Measurements from ENCODE around the gene MFSD12. TPM values are rescaled to one million over a fixed set of nuclear protein-coding genes. Genes with fewer than 3 reads are reported as not detected.
"Not testable (repeated sequence)": the region's sequence is repeated elsewhere in the genome, so short reads cannot be mapped to it uniquely, and the experiment has no call there.

The MFSD12 gene
- total RNA-seq, 1 donor from 2014 or later, result 25.7 TPM

GRCh38 chr19:3536429-3537100 is 20.8 kb downstream of the MFSD12 start:
- peak; percentile 65 for ATAC-seq

DNA sequence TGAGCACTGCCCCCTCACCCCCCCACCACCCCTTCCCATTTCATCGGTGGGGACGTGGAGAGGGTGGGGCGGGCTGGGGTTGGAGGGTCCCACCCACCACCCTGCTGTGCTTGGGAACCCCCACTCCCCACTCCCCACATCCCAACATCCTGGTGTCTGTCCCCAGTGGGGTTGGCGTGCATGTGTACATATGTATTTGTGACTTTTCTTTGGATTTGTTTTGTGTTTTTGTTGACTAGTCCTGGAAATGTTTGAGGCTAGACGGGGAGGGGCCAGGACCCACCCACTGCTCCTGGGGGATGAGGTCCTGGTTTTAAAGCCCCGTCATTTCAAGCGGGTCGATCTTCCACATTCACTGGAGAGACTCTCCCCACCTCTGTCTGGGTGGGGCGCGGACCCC is 21.4 kb downstream of the MFSD12 start:
- no peak for ATAC-seq

DNA sequence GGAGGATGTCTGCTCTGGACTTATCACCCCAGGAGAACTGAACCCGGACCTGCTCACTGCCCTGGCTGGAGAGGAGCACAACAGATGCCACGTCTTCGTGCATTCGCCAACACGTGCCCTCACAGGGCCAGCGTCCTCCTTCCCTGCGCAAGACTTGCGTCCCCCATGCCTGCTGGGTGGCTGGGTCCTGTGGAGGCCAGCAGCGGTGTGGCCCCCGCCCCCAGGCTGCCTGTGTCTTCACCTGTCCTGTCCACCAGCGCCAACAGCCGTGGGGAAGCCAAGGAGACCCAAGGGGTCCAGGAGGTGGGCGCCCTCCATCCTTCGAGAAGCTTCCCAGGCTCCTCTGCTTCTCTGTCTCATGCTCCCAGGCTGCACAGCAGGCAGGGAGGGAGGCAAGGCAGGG is 21.8 kb downstream of the MFSD12 start:
- ATAC-seq, result no peak

DNA sequence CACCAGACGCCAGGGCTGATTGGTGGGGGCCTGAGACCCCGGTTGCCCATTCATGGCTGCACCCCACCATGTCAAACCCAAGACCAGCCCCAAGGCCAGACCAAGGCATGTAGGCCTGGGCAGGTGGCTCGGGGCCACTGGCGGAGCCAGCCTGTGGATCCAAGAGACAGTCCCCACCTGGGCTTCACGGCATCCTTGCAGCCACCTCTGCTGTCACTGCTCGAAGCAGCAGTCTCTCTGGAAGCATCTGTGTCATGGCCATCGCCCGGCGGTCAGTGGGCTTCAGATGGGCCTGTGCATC is 22.2 kb downstream of the MFSD12 start:
- no peak for ATAC-seq

DNA sequence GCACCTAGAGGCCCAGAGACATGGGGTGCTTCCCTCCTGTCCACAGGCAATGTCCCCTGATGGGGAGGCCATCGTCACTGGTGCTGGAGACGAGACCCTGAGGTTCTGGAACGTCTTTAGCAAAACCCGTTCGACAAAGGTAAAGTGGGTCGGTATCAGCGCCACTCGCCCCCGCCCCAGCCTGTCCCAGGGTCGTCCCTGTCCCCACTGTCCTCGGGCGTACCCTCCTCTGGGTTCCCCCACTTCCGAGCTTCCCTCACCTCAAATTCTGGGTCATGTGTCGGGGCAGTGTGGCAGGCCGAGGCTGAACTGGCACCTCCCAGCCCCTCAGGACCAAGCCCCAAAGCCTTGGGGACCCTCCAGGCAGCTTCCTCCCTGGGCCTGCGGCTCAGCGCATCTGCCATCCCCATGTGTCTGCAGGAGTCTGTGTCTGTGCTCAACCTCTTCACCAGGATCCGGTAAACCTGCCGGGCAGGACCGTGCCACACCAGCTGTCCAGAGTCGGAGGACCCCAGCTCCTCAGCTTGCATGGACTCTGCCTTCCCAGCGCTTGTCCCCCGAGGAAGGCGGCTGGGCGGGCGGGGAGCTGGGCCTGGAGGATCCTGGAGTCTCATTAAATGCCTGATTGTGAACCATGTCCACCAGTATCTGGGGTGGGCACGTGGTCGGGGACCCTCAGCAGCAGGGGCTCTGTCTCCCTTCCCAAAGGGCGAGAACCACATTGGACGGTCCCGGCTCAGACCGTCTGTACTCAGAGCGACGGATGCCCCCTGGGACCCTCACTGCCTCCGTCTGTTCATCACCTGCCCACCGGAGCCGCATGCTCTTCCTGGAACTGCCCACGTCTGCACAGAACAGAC is 22.8 kb downstream of the MFSD12 start:
- no peak for ATAC-seq

DNA sequence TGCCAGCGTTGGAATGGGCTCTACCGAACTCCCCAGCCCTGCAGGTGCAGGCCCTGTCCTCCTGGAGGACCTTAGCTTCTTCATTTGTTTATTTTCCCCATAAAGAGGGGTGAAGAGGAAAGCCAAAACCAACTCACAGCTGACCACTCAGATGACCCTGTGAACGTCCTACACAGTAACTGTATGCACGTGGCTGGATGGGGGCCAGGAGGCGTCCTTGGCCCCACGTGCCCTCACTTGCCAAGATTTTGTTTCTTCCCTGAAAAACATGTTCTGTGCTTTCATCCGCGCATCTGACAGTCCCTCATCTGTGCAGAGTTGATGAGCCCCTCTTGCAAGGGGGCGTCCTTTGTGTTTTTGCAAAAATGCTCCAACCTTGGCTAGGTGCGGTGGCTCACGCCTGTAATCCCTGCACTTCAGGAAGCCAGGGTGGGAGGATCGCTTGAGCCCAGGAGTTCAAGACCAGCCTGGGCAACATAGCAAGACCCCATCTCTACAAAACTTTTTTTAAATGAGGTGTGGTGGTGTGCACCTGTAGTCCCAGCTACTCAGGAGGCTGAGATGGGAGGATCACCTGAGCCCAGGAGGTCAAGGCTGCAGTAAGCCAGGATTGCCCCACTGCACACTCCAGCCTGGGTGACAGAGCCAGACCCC is 23.7 kb downstream of the MFSD12 start:
- no peak for ATAC-seq

GRCh38 chr19:3533033-3533432 is 24.4 kb downstream of the MFSD12 start:
- ATAC-seq, result no peak

GRCh38 chr19:3532154-3532786 is 25.1 kb downstream of the MFSD12 start:
- peak; percentile 6 for ATAC-seq

- no peak for ATAC-seq
Observed at GRCh38 chr19:3531716-3532115, 25.7 kb downstream of the MFSD12 start.

DNA sequence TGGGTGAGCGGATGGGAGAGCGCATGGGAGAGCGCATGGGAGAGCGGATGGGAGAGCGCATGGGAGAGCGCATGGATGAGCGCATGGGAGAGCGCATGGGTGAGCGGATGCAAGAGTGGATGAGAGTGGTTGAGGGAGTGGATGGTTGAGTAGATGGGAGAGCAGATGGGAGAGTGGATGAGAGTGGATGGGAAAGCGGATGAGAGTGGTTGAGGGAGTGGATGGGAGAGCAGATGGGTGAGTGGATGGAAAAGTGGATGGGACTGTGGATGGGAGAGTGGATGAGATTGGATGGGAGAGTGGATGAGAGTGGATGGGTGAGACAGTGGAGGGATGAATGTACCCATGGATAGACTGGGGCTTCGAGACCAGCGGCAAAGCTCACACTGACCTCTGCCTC is 27.0 kb downstream of the MFSD12 start:
- no peak for ATAC-seq

DNA sequence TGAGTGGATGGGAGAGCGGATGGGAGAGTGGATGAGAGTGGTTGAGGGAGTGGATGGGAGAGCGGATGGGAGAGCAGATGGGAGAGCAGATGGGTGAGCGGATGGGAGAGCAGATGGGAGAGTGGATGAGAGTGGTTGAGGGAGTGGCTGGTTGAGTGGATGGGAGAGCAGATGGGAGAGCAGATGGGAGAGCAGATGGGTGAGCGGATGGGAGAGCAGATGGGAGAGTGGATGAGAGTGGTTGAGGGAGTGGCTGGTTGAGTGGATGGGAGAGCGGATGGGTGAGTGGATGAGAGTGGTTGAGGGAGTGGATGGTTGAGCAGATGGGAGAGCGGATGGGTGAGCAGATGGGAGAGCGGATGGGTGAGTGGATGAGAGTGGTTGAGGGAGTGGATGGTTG is 28.1 kb downstream of the MFSD12 start:
- ATAC-seq, result not testable (repeated sequence)

GRCh38 chr19:3528539-3529211 is 28.7 kb downstream of the MFSD12 start:
- ATAC-seq, result no peak

DNA sequence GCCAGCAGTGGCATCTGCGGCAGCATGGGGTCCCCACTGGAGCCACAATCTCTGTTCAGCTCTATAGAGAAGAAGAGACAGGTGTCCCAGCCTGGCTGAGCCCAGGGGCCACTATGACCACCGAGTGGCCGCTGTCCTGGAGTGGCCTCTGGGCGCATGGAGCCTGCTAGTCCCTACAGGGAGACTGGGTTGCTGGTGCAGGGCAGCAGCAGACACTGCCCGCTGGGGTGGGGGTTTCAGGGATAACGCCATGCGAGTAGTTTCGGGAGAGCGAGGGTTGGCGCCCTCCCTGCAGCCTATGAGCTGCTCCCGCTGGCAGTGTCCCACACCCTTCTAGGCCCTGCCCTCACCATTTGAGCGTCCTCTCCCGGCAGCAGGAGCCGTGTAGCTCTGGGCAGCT is 29.3 kb downstream of the MFSD12 start:
- ATAC-seq, result no peak

GRCh38 chr19:3527238-3527910 is 30.0 kb downstream of the MFSD12 start:
- no peak for ATAC-seq

DNA sequence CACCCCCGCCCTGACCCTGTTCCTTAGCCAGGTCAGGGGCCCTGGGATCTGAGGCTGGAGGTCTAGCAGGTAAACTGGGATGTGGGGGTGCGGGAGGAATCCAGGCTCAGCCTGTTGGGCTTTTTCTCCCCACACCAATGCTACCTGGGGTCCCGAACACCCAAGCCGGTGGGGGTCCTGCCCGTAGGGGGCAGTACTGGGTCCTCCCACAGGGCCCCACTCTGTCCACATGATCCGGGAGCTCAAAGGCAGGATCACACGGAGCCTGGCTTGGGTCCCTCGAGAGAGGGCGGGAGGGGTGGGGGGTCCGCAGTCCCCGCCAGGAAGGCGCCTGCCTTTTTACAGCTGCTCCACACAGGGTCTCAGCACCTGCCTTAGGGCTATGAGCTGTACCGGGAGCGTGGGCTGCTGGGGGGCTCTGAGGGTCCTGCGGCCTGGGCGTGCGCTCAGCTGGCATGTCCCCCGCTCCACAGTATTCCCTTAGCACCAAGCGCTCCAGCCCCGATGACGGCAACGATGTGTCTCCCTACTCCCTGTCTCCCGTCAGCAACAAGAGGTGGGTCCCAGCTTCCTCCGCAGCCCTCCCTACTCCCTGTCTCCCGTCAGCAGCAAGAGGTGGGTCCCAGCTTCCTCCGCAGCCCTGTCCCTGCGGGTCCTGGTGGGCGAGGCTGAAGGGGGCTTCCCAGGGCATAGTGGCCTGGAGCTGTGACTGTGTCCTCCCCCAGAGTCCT is 30.7 kb downstream of the MFSD12 start:
- no peak for ATAC-seq

GRCh38 chr19:3524904-3525451 is 32.4 kb downstream of the MFSD12 start:
- ATAC-seq, result no peak

- ATAC-seq, result no peak
Observed at GRCh38 chr19:3524078-3524842, 33.1 kb downstream of the MFSD12 start.

GRCh38 chr19:3523361-3524077 is 33.9 kb downstream of the MFSD12 start:
- ATAC-seq, result no peak
